ENCODE results near the gene PNLIPRP1. TPM values are rescaled to one million over a fixed set of nuclear protein-coding genes. Genes with fewer than 3 reads are reported as not detected.

PNLIPRP1 gene
- total and polyA plus RNA-seq, 2 experiments from 2014 or later, result 0.21 TPM; not detected in 1

GRCh38 chr10:116632596-116633215 is 41.9 kb downstream of the PNLIPRP1 start:
- DNase-seq (ENCODE audit: low spot score) (no peak), ATAC-seq (no peak)
- Histone ChIP-seq H3K36me3 (ENCODE audit: insufficient read depth) (no peaks in the 10 kb centered on the region), H4K20me1 (replicated peaks; ENCODE audit: insufficient read depth) (no peaks in the 10 kb centered on the region), H3K4me3 (no peak overlapping the region), H3K79me2 (replicated peaks; ENCODE audit: insufficient read depth) (no peaks in the 10 kb centered on the region), H3K4me1 (ENCODE audit: insufficient read depth) (no peaks in the 10 kb centered on the region), H3F3A (replicated peaks; ENCODE audit: low read depth) (0 out of 2 replicates have a peak, but pooled peaks cover 2% of the 10 kb centered on the region), H3K4me2 (no peak overlapping the region), H2AFZ (no peak overlapping the region), H3K27me3 (ENCODE audit: insufficient read depth) (0 out of 2 replicates have a peak, but pooled peaks cover 3% of the 10 kb centered on the region), H3K27ac (ENCODE audit: low read depth) (no peak overlapping the region), H3K9me2 (ENCODE audit: insufficient read depth) (no peaks in the 10 kb centered on the region)
- H3K9me3 Mint-ChIP-seq, result no peaks in the 10 kb centered on the region; the same call in 2 of the 3 replicates
- no peak overlapping the region for H3K4me3 Mint-ChIP-seq
- H3K36me3 Mint-ChIP-seq (ENCODE audit: low read depth), result no peaks in the 10 kb centered on the region
- TF ChIP-seq CREB1 (CRISPR knock-in tag; IDR thresholded peaks at IDR 0.05; ENCODE audit: low read depth), result no peak
- TF ChIP-seq EZH2phosphoT487 (IDR thresholded peaks at IDR 0.05; ENCODE audit: unreplicated experiment), result no peak
- no peak for TF ChIP-seq POLR2AphosphoS5 (IDR thresholded peaks at IDR 0.05; ENCODE audit: low read depth)
- no peak for TF ChIP-seq CTCF (conservative IDR thresholded peaks at IDR 0.05; ENCODE audit: low read depth in 2 of 2)
- TF ChIP-seq JUNB (IDR thresholded peaks at IDR 0.05; ENCODE audit: unreplicated experiment), result no peak
- no peak for TF ChIP-seq STAT1 (IDR thresholded peaks at IDR 0.05; ENCODE audit: unreplicated experiment)
- TF ChIP-seq NANOG (IDR thresholded peaks at IDR 0.05; ENCODE audit: borderline replicate concordance), result no peak
- no peak for TF ChIP-seq ETS1 (IDR thresholded peaks at IDR 0.05)
- TF ChIP-seq REST (IDR thresholded peaks at IDR 0.05; ENCODE audit: unreplicated experiment), result no peak
- no peak for TF ChIP-seq ZNF114 (CRISPR knock-in tag; IDR thresholded peaks at IDR 0.05)
- no peak for TF ChIP-seq ZNF331 (CRISPR knock-in tag; IDR thresholded peaks at IDR 0.05; ENCODE audit: low read depth)
- no peak for TF ChIP-seq EZH2 (IDR thresholded peaks at IDR 0.05; ENCODE audit: low read depth, unreplicated experiment)
- TF ChIP-seq ZNF462 (CRISPR knock-in tag; IDR thresholded peaks at IDR 0.05), result no peak
- no peaks in the 10 kb centered on the region for H3K27me3 Mint-ChIP-seq (ENCODE audit: insufficient read depth, low read depth, poor library complexity)
- H3K27ac Mint-ChIP-seq, result no peak overlapping the region
- no peaks in the 10 kb centered on the region for H3K4me1 Mint-ChIP-seq

All from GM23338 (cell line).